Loucy (cell line): Measurements from ENCODE around the gene SPATA25.
"Not testable (repeated sequence)": the region's sequence is repeated elsewhere in the genome, so short reads cannot be mapped to it uniquely, and the experiment has no call there.

Experiments used
- H2AFZ ChIP-seq: fragments of 200-600 bp; sonication (generic); 2 replicates; pipeline ENCODE4 v1.6.0; 2016; ENCODE audit warnings: antibody characterized with exemption, mild to moderate bottlenecking, low read length, moderate library complexity
- H3F3A ChIP-seq: fragments of 200-600 bp; 2 replicates; pipeline ENCODE4 v1.6.0; 2016; ENCODE audit warnings: antibody characterized with exemption, low read depth, mild to moderate bottlenecking
- H3K27me3 ChIP-seq: fragments of 200-600 bp; sonication (generic); 2 replicates; pipeline ENCODE4 v1.6.1; 2014; ENCODE audit warnings: low read length, mild to moderate bottlenecking; ENCODE audit not compliant: insufficient read depth, poor library complexity, severe bottlenecking
- H3K36me3 ChIP-seq: fragments of 200-600 bp; sonication (generic); 2 replicates; pipeline ENCODE4 v1.6.1; 2016; ENCODE audit warnings: low read length; ENCODE audit not compliant: insufficient read depth
- H3K4me1 ChIP-seq: fragments of 200-600 bp; sonication (generic); 2 replicates; pipeline ENCODE4 v1.5.1; 2014; ENCODE audit warnings: low read length, mild to moderate bottlenecking; ENCODE audit not compliant: insufficient read depth, poor library complexity, severe bottlenecking
- H3K4me2 ChIP-seq: fragments of 200-600 bp; sonication (generic); 2 replicates; pipeline ENCODE4 v1.6.0; 2014; ENCODE audit warnings: antibody characterized with exemption, low read length, low read depth, mild to moderate bottlenecking; ENCODE audit not compliant: poor library complexity, severe bottlenecking
- H3K4me3 ChIP-seq: fragments of 200-600 bp; sonication (generic); 2 replicates; pipeline ENCODE4 v1.5.1; 2014; ENCODE audit warnings: low read length, mild to moderate bottlenecking, mixed read lengths; ENCODE audit not compliant: poor library complexity, severe bottlenecking
- H3K79me2 ChIP-seq: fragments of 200-600 bp; sonication (generic); 2 replicates; pipeline ENCODE4 v1.6.1; 2014; ENCODE audit warnings: low read length; ENCODE audit not compliant: insufficient read depth
- H3K9ac ChIP-seq: fragments of 200-600 bp; sonication (generic); 2 replicates; pipeline ENCODE4 v1.6.0; 2014; ENCODE audit warnings: mild to moderate bottlenecking, low read depth, low read length, moderate library complexity; ENCODE audit not compliant: poor library complexity, severe bottlenecking
- H3K9me2 ChIP-seq: fragments of 200-600 bp; sonication (generic); replicated peaks from 2 replicates; pipeline ENCODE4 v1.6.1; 2016; ENCODE audit warnings: low read depth, low read length, mixed read lengths
- H3K9me3 ChIP-seq: fragments of 200-600 bp; sonication (generic); 2 replicates; pipeline ENCODE4 v1.6.1; 2014; ENCODE audit warnings: mild to moderate bottlenecking, antibody characterized with exemption, low read length, low read depth; ENCODE audit not compliant: insufficient read depth
- H4K20me1 ChIP-seq: fragments of 200-600 bp; sonication (generic); 2 replicates; pipeline ENCODE4 v1.6.0; 2014; ENCODE audit warnings: antibody characterized with exemption, low read length, mild to moderate bottlenecking; ENCODE audit not compliant: insufficient read depth, poor library complexity, severe bottlenecking
- CTCF ChIP-seq: fragments of 200-600 bp; sonication (generic); conservative IDR thresholded peaks from 2 replicates; pipeline ENCODE4 v1.5.1; 2014; ENCODE audit warnings: mild to moderate bottlenecking, antibody characterized with exemption, low read length
- EZH2phosphoT487 ChIP-seq: fragments of 200-600 bp; IDR thresholded peaks from 2 replicates; pipeline ENCODE4 v1.6.1; 2018; ENCODE audit warnings: antibody characterized with exemption, mild to moderate bottlenecking, moderate library complexity, borderline replicate concordance

SPATA25 gene

GRCh38 chr20:45934046-45934585, 46.7 kb upstream of the SPATA25 start:
- peak overlapping the region; percentile 89 for H2AFZ ChIP-seq

GRCh38 chr20:45933266-45934045, 46.0 kb upstream of the SPATA25 start:
- peaks cover 37% of the 10 kb centered on the region for H4K20me1 ChIP-seq
- peaks cover 13% of the 10 kb centered on the region; the same call in 1 of the 2 replicates for H3K36me3 ChIP-seq
- peaks cover 4% of the 10 kb centered on the region; the same call in 1 of the 2 replicates for H3F3A ChIP-seq
- peak overlapping the region; percentile 97 for H3K4me3 ChIP-seq
- peak overlapping the region; percentile 99 for H3K9ac ChIP-seq
- no peaks in the 10 kb centered on the region for H3K27me3 ChIP-seq
- peaks cover 11% of the 10 kb centered on the region for H3K4me1 ChIP-seq
- H3K9me3 ChIP-seq, result no peaks in the 10 kb centered on the region
- no peaks in the 10 kb centered on the region for H3K9me2 ChIP-seq
- peak; percentile 57 for TF ChIP-seq CTCF
- TF ChIP-seq EZH2phosphoT487, result no peak
- peaks cover 50% of the 10 kb centered on the region for H3K79me2 ChIP-seq
- peak overlapping the region; percentile 89 for H2AFZ ChIP-seq
- H3K4me2 ChIP-seq, result peak overlapping the region; percentile 91

More at GRCh38 chr20:45934046-45934585, 46.7 kb upstream of the SPATA25 start:
- H3K36me3 ChIP-seq, result peaks cover 19% of the 10 kb centered on the region; the same call in 1 of the 2 replicates
- peaks cover 41% of the 10 kb centered on the region for H4K20me1 ChIP-seq
- no peaks in the 10 kb centered on the region for H3K9me3 ChIP-seq
- H3K27me3 ChIP-seq, result no peaks in the 10 kb centered on the region
- TF ChIP-seq CTCF (no peak), EZH2phosphoT487 (no peak)
- peaks cover 4% of the 10 kb centered on the region; the same call in 1 of the 2 replicates for H3F3A ChIP-seq
- peak overlapping the region; percentile 91 for H3K4me2 ChIP-seq
- no peaks in the 10 kb centered on the region for H3K9me2 ChIP-seq
- peak overlapping the region; percentile 97 for H3K4me3 ChIP-seq
- peaks cover 11% of the 10 kb centered on the region for H3K4me1 ChIP-seq
- H3K9ac ChIP-seq, result peak overlapping the region; percentile 99
- peaks cover 56% of the 10 kb centered on the region for H3K79me2 ChIP-seq

- H3K36me3 ChIP-seq, H3K27me3 ChIP-seq, H3K9ac ChIP-seq, H3K4me2 ChIP-seq, H3K9me3 ChIP-seq, H3F3A ChIP-seq, H3K4me3 ChIP-seq, H2AFZ ChIP-seq, H3K9me2 ChIP-seq: not testable (repeated sequence)
- peaks cover 32% of the 10 kb centered on the region for H3K79me2 ChIP-seq
- peaks cover 11% of the 10 kb centered on the region for H3K4me1 ChIP-seq
- H4K20me1 ChIP-seq, result peaks cover 21% of the 10 kb centered on the region
Observed at GRCh38 chr20:45931680-45932079, 44.3 kb upstream of the SPATA25 start.
